Measurements from ENCODE around the gene KIF19. TPM values are rescaled to one million over a fixed set of nuclear protein-coding genes. Genes with fewer than 3 reads are reported as not detected.

Gene KIF19
- total and polyA plus RNA-seq, 4 donors: 0.42 to 2.1 (median 0.83) TPM

- H3K36me3 ChIP-seq (ENCODE audit: control insufficient read depth in 4 of 4, insufficient read depth in 3 of 4, low read depth in 1 of 4, low read length in 3 of 4): no peaks in the 10 kb centered on the region
- H3K27me3 ChIP-seq (ENCODE audit: control insufficient read depth in 4 of 4, insufficient read depth in 4 of 4, low read length in 3 of 4): peaks cover 0 to 3% (median 0%) of the 10 kb centered on the region in 4 donors
- peak overlapping the region in 1 of 2 donors; percentile 16 for H3K27ac ChIP-seq (ENCODE audit: low read depth in 1 of 2, low read length in 2 of 2)
- no peaks in the 10 kb centered on the region for H3K4me1 ChIP-seq (ENCODE audit: control insufficient read depth in 4 of 4, insufficient read depth in 4 of 4, low read length in 3 of 4)
- no peak overlapping the region for H3K9ac ChIP-seq (ENCODE audit: low read depth in 1 of 2, low read length in 2 of 2)
- DNase-seq (ENCODE audit: low spot score): no peak
- WGBS: 54% methylated on average over 10 of the region's 10 CpGs
- H3K9me3 ChIP-seq (ENCODE audit: control insufficient read depth in 4 of 4, low read length in 3 of 4): peaks cover 0 to 4% (median 1%) of the 10 kb centered on the region in 4 donors
- no peak for TF ChIP-seq RXRA (IDR thresholded peaks at IDR 0.05)
- no peak for TF ChIP-seq RAD21 (IDR thresholded peaks at IDR 0.05)
- no peak for TF ChIP-seq HNF4A (conservative IDR thresholded peaks at IDR 0.05)
- TF ChIP-seq REST (IDR thresholded peaks at IDR 0.05): no peak
- TF ChIP-seq HNF4G (IDR thresholded peaks at IDR 0.05): no peak
- no peak for TF ChIP-seq ATF3 (IDR thresholded peaks at IDR 0.05)
- no peak for TF ChIP-seq FOXA1 (IDR thresholded peaks at IDR 0.05)
- no peak for TF ChIP-seq YY1 (IDR thresholded peaks at IDR 0.05)
- no peak for TF ChIP-seq ZBTB33 (IDR thresholded peaks at IDR 0.05)
- TF ChIP-seq CTCF (IDR thresholded peaks at IDR 0.05; ENCODE audit: low read depth, low read length, missing input control): no peak
- no peak for TF ChIP-seq TAF1 (conservative IDR thresholded peaks at IDR 0.05)
- TF ChIP-seq JUND (IDR thresholded peaks at IDR 0.05): no peak
- no peak for TF ChIP-seq MAX (IDR thresholded peaks at IDR 0.05)
- TF ChIP-seq EGR1 (IDR thresholded peaks at IDR 0.05; ENCODE audit: low read depth in 2 of 2): no peak
- no peak for TF ChIP-seq SP1 (IDR thresholded peaks at IDR 0.05)
- no peak for TF ChIP-seq FOXA2 (IDR thresholded peaks at IDR 0.05)
- no peak for TF ChIP-seq NR2F2 (IDR thresholded peaks at IDR 0.05)
- no peak overlapping the region for H3K4me3 ChIP-seq (ENCODE audit: low read depth in 1 of 3, low read length in 3 of 3)
Measured at GRCh38 chr17:74316220-74316619, 9.8 kb upstream of the KIF19 start.

- Histone ChIP-seq H3K4me1 (ENCODE audit: control insufficient read depth in 4 of 4, insufficient read depth in 4 of 4, low read length in 3 of 4) (no peaks in the 10 kb centered on the region), H3K9ac (ENCODE audit: low read depth in 1 of 2, low read length in 2 of 2) (no peak overlapping the region), H3K9me3 (ENCODE audit: control insufficient read depth in 4 of 4, low read length in 3 of 4) (peaks cover 0 to 4% (median 1%) of the 10 kb centered on the region in 4 donors), H3K27ac (ENCODE audit: low read depth in 1 of 2, low read length in 2 of 2) (peak overlapping the region in 1 of 2 donors; percentile 25), H3K4me3 (ENCODE audit: low read depth in 1 of 3, low read length in 3 of 3) (no peak overlapping the region), H3K27me3 (ENCODE audit: control insufficient read depth in 4 of 4, insufficient read depth in 4 of 4, low read length in 3 of 4) (peaks cover 0 to 3% (median 0%) of the 10 kb centered on the region in 4 donors), H3K36me3 (ENCODE audit: control insufficient read depth in 4 of 4, insufficient read depth in 3 of 4, low read depth in 1 of 4, low read length in 3 of 4) (no peaks in the 10 kb centered on the region)
- no peak for DNase-seq (ENCODE audit: low spot score)
- TF ChIP-seq FOXA1 (IDR thresholded peaks at IDR 0.05) (no peak), GABPA (IDR thresholded peaks at IDR 0.05 in 1 of 2, conservative IDR thresholded peaks at IDR 0.05 in 1 of 2) (peak; percentile 34 to 38), NR2F2 (IDR thresholded peaks at IDR 0.05) (peak; percentile 48)
- 65% methylated on average over 16 of the region's 16 CpGs for WGBS
Measured at GRCh38 chr17:74317071-74317470, 9.0 kb upstream of the KIF19 start.

Data from liver (tissue), 9 donors.